Prostate gland (tissue), 2 donors: ENCODE results near the gene SZRD1.

ENCODE experiments used
- CTCF ChIP-seq, 4 experiments: fragments of 200-600 bp in 2 of 4; fragments of 450-650 bp in 2 of 4; sonication (generic) in 2 of 4; IDR thresholded peaks; 1 replicate in 3 of 4; 2 replicates in 1 of 4; pipeline ENCODE4 v1.5.1; 2016 to 2019; ENCODE audit warnings: antibody characterized with exemption in 4 of 4, mild to moderate bottlenecking in 2 of 4, moderate library complexity in 2 of 4
- POLR2A ChIP-seq: fragments of 450-650 bp; IDR thresholded peaks from one replicate; pipeline ENCODE4 v1.6.1; 2016; ENCODE audit warnings: antibody characterized with exemption, mild to moderate bottlenecking
- POLR2AphosphoS5 ChIP-seq: sonication (generic); formaldehyde crosslinking; IDR thresholded peaks from one replicate; pipeline ENCODE4 v1.6.1; 2017; ENCODE audit warnings: antibody characterized with exemption

GRCh38 chr1:16380868-16381267, 13.8 kb downstream of the SZRD1 start:
- TF ChIP-seq POLR2AphosphoS5 (no peak), POLR2A (no peak), CTCF (IDR thresholded peaks at IDR 0.05) (no peak)
